ENCODE measurements around the gene AKAP13.

The AKAP13 gene

GRCh38 chr15:85550283-85550682 is 169.9 kb downstream of the AKAP13 start:
- no peaks in the 10 kb centered on the region for H3K9me3 ChIP-seq
- no peak for TF ChIP-seq CTCF (IDR thresholded peaks at IDR 0.05)

GRCh38 chr15:85551221-85551832 is 170.9 kb downstream of the AKAP13 start:
- Histone ChIP-seq H3K4me1 (ENCODE audit: control insufficient read depth in 1 of 2, insufficient read depth in 1 of 2, low read depth in 1 of 2, low read length in 1 of 2) (peaks cover 90 to 95% of the 10 kb centered on the region in 2 experiments), H3K27ac (peak overlapping the region; percentile 76), H3K36me3 (no peaks in the 10 kb centered on the region), H3K27me3 (no peaks in the 10 kb centered on the region), H3K9me3 (no peaks in the 10 kb centered on the region), H3K4me3 (ENCODE audit: low read depth in 1 of 2, low read length in 1 of 2) (no peak overlapping the region)
- TF ChIP-seq CTCF (IDR thresholded peaks at IDR 0.05) = no peak

More at GRCh38 chr15:85550283-85550682, 169.9 kb downstream of the AKAP13 start:
- Histone ChIP-seq H3K4me3 (ENCODE audit: low read depth in 1 of 2, low read length in 1 of 2) (peak overlapping the region in 1 of 2 experiments; percentile 33), H3K27ac (peak overlapping the region; percentile 76), H3K27me3 (no peaks in the 10 kb centered on the region), H3K4me1 (ENCODE audit: control insufficient read depth in 1 of 2, insufficient read depth in 1 of 2, low read depth in 1 of 2, low read length in 1 of 2) (peaks cover 95 to 96% of the 10 kb centered on the region in 2 experiments), H3K36me3 (no peaks in the 10 kb centered on the region)

- Histone ChIP-seq H3K4me3 (ENCODE audit: low read depth in 1 of 2, low read length in 1 of 2) (peak overlapping the region; percentile 69 to 82), H3K4me1 (ENCODE audit: control insufficient read depth in 1 of 2, insufficient read depth in 1 of 2, low read depth in 1 of 2, low read length in 1 of 2) (peaks cover 90 to 94% of the 10 kb centered on the region in 2 experiments), H3K9me3 (no peaks in the 10 kb centered on the region), H3K27me3 (no peaks in the 10 kb centered on the region), H3K27ac (peak overlapping the region; percentile 88), H3K36me3 (no peaks in the 10 kb centered on the region)
- no peak for TF ChIP-seq CTCF (IDR thresholded peaks at IDR 0.05)
These were observed 174.6 kb downstream of the AKAP13 start for GRCh38 chr15:85554852-85555521.

- Histone ChIP-seq H3K27ac (peak overlapping the region; percentile 88), H3K9me3 (no peaks in the 10 kb centered on the region), H3K27me3 (no peaks in the 10 kb centered on the region), H3K4me1 (ENCODE audit: control insufficient read depth in 1 of 2, insufficient read depth in 1 of 2, low read depth in 1 of 2, low read length in 1 of 2) (peaks cover 83% of the 10 kb centered on the region in 2 experiments), H3K36me3 (no peaks in the 10 kb centered on the region), H3K4me3 (ENCODE audit: low read depth in 1 of 2, low read length in 1 of 2) (peak overlapping the region; percentile 69 to 82)
- no peak for TF ChIP-seq CTCF (IDR thresholded peaks at IDR 0.05)
These were observed 175.6 kb downstream of the AKAP13 start for GRCh38 chr15:85555875-85556617.

GRCh38 chr15:85556618-85556895 is 176.2 kb downstream of the AKAP13 start:
- H3K4me1 ChIP-seq (ENCODE audit: control insufficient read depth in 1 of 2, insufficient read depth in 1 of 2, low read depth in 1 of 2, low read length in 1 of 2) = peaks cover 78% of the 10 kb centered on the region in 2 experiments
- no peaks in the 10 kb centered on the region for H3K27me3 ChIP-seq
- peak overlapping the region; percentile 88 for H3K27ac ChIP-seq
- no peaks in the 10 kb centered on the region for H3K36me3 ChIP-seq
- TF ChIP-seq CTCF (IDR thresholded peaks at IDR 0.05) = no peak
- no peaks in the 10 kb centered on the region for H3K9me3 ChIP-seq
- peak overlapping the region; percentile 69 to 82 for H3K4me3 ChIP-seq (ENCODE audit: low read depth in 1 of 2, low read length in 1 of 2)
